ELF-1 (cell line): ENCODE measurements around the gene CHD6.

Experiments used
- DNase-seq: peaks from one replicate; pipeline ENCODE4 v3.0.0-alpha.2; 2016; ENCODE audit warnings: low read depth, low spot score

CHD6 gene

DNA sequence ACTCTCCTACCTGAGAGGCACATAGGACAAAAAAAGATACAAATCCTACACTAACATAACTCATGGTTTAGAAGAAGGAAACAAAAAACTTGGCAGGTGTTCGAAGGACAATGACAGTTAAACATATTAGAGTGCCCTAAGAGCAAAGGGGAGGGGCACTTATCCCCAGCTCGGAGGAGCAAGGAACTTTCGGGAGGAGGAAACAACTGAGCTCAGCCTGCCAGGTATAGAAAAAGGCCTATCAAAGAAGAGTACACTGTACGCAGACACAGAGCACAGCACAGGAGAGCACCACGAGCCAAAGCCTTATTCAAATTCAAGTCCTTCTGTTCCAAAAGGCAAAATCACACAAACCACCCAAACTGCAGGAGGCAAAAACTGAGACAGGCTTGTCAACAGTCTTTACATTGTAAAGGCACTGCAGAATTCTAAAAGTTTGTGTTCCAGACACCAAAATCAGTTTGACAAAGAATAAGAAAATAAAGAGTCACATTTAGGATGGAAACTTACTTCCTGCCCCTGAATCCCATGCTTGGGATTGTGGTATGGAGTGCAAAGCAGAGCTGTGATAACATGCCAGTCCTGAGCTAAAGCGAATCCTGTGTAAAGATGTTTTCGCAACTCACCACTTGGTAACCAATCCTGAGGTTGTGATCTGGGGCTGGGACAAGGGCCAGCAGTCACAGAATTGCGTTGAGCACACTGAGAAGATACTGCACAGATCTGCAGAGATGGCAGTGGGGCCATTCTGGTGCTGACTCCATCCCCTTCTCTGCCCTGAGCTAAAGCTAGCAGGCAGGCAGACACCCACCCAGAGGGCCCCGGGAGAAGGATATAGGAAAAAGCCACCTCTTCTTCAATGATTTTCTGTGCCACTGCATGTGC lies 108.6 kb downstream of the CHD6 start:
- DNase-seq = no peak

DNA sequence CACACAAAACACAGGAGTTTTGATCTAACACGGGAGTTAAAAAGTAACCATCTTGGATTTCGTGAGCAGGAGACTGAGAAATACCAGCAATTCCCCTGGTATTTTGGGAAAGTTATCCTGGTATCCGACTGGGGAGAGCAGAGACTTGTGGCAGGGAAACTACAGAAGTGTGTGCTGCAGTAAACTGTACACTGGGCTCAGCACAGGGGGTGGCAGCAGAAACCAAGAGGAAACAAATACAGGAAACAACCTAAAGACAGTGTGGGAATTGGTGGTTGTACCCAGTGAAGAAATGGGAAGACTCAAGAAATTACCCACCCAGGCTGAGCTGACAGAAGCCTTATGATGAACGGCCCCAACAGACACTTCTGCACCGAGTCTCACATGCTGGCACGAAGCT lies 109.8 kb downstream of the CHD6 start:
- no peak for DNase-seq

DNA sequence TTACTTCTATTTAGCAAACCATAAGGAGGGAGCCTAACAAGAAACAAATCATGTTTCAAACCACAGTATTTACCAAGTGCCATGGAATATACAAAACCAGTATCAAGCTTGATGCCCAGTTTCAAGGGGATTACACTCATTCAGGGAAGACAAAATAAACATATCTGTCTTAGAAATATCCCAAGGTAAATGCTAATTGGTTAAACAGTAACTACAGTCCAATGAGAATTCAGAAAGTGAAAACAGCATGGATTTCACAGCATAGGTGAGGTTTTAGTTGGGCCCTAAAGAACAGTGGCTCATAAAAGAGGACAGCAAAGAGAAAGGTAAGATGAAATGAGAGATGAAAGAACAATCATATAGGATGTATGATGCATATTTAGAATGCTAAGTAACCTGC lies 110.3 kb downstream of the CHD6 start:
- DNase-seq = no peak

DNA sequence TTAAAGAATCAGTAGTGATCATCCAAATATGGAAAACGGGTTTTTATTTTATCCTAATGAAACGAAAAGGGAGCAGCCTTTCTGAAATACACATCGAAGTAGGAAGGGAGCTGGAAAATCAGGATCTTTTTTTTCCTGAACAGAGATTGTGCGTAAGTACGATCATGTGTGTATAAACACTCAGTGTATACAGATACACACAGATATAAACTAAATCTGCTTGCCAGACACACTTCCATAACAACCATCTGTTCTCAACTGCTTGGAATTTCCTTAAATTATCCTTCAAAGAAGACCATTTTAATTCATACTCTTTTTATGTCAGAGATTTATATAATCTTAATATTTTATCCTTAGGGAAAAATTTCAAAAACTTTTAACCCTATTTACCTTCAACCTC lies 110.7 kb downstream of the CHD6 start:
- DNase-seq = no peak

DNA sequence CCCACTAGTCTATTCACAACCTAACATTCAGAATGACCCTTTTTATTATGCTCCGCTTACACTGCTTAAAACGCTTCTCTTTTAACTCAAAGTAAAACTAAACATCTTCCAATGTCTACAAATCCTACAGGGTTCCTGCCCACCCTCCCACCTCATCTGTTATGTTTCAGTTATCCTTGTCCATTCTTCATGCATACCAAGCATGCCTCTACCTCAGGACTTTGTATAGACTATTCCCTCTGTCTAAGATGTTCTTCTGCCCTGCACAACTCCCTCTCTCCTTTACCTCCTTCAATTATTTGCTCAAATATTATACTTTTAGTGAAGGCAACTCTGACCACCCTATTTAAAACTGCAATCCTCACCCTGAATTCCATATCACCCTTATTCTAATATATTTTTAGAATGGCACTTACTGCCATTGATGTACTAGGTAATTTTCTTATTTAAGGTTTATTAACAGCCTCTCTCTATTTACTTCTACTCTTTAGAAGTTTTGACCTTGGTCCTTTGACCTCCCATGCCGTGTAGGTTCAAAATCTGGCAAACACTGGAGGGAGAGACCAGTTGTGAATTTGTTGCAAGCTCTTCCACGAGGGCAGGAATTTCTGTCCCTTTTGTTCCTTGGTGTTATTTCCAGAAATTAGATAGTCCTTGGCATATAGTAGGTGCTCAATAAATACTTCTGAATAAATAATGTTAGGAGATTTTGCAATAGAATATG lies 111.8 kb downstream of the CHD6 start:
- no peak for DNase-seq

DNA sequence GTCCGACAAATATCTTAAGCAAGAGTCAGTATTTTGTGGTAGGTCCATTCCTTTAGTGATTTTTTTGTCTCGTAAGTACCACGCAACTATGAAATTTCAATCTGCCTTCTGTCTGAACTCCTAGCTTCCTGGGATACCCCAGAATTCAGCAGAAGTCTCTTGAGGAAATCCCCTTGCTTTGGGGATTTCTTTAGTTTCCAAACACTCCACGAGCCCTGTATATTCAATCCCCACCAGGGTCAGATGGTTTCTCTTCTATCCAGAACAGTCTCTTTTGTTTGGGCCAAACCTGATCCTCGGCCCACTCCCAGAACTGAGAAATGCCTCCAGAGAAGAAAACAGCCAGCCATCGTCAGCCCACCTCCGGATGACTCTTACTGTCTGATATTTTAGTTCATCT lies 113.0 kb downstream of the CHD6 start:
- no peak for DNase-seq

DNA sequence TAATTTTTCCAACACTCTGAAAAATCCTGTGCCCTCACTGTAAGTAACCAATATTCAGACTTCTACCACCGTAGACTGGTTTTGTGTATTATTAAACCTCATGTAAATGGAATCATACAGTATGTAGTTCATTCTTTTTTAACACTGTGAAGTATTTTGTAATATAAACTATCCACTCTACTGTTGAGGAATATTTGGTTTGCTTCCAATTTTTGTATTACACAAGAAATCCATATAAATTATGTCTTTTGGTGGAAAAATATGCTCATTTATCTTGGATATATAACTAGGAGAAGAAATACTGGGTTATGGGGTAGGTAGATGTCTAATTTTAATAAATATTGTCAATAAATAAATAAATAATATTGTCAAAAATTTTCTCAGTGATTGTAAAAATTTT lies 116.8 kb downstream of the CHD6 start:
- no peak for DNase-seq

DNA sequence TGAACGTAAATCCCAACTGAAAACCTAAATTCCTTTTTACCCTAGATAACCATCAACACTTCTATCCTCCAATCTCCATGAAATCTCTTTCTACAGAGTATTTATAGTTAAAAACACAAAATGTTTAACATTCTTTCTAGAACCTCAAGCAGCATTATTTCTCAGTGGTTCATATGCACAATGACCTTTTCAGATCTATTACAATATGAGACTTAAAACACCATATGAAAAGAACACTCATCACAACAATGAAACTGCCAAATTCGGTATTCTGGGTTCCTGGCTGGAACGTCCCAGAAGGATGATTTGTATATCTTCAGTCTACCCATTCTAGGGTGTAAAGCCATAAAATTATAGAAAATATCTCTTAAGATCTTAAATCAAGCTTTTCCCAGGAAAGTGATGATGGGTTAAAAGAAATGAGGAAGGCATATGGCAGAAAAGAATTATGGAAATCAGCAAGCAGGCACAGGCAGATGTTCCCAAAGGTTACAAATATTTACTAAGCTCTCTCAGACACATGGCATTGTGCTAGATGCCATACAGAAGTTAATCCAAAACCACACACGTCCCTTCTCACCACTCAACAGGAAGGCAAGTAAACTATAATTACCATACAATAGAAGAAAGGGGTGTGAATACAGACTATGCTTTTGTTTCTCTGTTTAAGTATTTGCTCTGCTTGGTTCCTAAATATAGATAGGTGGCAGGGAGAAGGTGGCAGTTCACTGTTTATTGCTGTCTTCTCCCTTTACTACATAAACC lies 118.0 kb downstream of the CHD6 start:
- no peak for DNase-seq

DNA sequence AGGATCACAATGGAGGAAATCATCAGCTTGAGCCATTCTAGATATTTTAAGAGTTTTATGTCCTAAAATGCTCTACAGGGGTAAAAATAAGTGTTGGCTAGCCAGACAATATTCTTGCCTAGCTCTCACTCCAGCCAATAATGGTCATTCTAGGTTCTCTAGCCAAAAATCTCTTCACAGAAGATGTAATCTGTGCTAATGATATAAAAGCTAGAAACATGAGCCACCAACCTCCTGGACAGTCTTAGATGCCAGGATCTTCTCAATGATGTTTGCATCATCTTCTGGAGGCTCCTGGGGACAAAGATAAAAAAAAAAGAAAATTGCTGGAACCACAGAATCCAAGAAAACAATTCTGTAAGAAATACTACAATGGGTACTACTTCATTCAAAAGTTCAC lies 119.1 kb downstream of the CHD6 start:
- DNase-seq = no peak

DNA sequence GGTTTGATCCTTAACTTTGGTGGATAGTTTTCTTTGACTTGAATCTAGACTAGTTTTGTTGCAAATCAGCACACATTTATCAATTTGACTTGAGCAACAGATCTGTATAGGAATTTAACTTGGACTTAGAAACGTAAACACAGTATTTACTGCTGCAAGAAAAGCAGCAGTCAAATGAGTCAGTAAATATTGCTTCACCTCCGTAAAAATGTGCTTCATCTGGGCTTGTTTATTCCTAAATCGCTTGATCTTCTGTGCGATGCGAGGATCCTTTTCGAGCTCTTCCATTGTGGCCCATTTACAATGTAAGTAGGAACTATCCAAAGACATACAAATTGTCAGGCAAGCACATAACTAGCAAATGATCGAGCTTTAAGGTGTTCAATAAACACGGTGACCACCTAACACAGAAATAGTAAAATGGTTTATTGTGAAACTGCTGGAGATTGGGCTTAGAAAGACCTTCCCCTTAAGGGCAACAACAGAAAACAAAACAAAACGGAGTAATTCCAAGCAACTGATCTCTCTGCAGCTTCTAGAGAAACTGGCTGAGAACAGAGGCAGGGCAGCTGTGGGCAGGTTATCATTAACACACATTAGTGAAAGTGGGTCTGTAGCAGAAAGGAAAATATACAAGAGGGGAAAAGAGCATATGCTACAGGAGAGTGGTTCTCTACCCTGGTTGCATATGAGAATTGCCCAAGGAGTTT lies 120.8 kb downstream of the CHD6 start:
- DNase-seq = no peak

DNA sequence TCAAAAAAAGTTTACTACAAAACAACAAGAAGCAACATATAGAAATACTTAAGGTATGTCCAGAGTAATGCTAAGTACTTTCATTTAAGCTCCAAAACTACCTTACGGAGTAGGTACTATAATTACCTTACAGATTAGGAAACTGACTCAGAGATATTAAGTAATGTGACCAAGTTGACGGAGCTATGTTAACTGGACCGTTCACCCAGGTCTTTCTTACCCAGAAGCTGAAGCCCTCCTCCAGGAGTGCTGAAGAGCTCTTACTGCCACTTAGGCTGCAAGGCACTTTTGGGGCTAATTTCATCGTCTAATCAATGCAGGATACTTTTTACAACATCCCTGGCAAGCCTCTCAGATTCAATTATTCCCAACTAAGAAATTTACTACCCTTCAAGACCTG lies 123.7 kb downstream of the CHD6 start:
- DNase-seq = no peak

DNA sequence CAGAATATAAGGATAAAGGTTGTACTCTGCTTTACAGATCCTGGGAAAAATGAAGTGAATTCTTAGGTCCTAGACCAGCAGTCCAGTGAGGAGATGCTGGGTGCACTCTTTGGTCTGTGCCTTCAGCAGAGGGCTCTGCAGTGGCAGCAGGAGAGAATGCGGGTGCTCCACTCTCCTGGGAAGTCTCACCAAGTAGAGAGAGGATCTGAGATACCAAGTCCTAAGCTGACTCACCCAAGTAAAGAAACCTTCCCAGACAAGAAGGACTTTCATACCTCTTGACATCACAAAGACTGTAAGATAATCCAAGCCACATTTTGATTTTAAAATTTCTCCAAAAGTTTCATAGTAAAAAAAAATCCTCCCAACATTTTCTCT lies 134.6 kb downstream of the CHD6 start:
- no peak for DNase-seq

DNA sequence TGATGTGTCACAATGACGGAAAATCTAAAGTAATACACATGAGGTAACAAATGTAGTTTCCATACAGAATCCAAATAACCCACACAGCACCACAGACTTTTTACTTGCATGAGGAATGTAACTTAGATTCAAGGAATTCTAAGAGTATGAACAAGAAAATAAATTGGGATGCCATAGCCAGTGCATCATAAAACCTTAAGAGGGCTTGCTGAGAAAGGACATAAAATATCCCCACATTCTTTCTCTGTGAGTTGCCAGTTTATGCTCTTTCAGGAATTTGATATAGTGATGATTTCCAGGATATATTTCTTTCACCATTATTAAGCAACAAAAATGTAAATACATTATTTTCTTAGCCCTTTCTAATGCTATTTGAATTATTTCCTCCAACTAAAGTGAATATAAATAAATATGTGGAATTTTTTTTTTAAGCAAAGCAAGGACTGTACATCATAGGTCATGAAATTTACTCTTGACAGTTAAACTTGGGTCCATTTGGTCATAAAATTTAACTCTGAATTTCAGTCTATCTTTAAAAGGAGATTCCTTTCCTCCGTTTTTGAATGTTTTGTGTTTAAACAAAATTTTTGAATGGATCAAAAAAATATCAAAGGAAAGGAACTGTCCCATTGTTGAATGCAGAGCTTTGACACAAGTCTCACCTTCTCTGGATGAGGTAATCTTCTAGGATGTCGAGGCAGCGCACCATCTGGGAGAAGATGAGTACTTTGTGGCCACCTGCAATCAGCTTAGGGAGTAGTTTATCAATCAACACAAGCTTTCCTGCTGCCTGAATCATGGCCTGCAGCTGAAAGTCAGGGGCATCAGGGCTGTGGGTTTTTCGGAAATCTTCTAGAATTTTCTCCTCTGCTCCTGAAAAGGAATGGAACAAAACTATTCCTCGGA lies 135.3 kb downstream of the CHD6 start:
- no peak for DNase-seq

DNA sequence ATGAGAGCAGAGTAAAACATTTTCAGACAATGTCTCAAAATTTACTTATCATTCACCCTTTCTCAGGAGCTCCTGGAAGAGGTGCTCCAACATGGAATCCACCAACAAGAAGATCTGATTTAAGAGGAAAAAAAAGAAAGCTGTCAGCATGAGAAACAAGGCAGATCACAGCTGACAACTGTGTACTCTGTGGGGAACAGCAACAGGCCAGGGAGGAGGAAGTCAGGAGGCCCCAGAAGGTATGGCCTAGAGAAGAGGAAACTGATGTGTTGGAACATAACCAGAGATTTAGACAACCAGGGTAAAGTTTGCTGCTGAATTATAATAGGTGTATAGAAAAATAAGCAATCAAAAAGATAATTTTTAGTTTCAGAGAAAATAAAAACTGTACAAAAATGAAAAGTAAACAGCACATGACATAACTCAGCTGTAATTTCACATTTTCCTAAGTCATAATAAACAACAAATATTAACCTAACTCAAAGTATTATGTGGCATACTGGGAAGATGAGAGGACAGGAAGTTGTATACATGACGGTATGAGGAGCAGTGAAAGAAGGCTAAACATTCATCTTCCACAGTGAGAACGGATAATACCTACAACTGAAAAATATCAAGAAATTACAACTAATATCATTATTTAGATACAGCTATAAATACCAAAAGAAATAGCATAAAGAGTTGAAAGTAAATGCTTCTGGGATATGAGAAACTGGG lies 138.0 kb downstream of the CHD6 start:
- DNase-seq = no peak

DNA sequence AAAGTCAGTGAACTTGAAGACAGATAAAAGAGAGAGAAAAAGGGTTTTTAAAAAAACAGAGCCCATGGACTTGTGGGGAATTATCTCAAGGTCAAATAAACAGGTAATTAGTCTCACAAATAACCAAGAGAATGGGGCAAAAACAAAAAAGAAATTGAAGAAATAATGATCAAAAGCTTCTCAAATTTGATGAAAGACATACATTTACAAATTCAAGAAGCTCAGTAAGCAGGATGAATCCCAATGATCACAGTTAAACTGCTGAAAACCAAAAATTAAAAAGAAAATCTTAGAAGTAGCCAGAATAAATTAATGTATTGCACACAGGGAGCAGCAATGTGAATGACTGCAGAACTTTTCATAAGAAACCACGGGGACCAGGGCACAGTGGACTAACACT lies 139.1 kb downstream of the CHD6 start:
- DNase-seq = no peak

DNA sequence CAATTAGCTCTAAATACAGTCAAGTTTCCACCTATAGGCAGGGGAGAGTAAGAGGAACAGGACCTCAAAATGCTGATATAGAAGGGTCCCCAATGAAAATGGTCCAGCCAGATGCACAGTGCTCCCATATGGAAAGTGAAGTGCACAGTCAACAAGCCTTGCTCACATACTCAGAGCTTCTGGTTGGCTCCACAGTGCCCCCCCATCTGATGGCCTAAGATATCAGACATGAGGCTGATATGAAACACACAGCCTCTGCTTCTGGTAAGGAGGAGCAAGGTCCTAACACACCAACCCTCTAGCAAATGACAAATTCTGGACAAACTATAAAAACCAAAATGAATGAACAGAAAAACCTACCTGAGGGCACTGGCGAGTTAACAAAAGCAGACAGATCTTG lies 140.2 kb downstream of the CHD6 start:
- no peak for DNase-seq

DNA sequence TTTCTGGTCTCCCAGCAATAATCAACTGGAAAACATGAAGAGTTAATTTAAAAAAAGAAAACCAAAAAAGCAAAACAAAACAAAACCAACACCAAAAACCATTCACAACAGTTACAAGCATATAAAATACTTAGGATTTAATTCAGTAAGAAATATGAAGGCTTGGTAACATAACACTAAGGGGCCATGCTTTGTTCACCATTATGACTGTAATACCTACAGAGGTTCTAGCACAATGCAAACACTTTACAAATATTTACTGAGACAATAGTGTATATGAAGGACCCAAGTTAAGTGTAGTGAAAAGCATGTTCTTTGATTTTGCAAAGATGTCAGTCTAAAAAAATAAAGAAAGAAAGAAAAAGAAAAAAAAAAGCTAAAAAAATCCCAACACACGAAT lies 141.7 kb downstream of the CHD6 start:
- DNase-seq = no peak

DNA sequence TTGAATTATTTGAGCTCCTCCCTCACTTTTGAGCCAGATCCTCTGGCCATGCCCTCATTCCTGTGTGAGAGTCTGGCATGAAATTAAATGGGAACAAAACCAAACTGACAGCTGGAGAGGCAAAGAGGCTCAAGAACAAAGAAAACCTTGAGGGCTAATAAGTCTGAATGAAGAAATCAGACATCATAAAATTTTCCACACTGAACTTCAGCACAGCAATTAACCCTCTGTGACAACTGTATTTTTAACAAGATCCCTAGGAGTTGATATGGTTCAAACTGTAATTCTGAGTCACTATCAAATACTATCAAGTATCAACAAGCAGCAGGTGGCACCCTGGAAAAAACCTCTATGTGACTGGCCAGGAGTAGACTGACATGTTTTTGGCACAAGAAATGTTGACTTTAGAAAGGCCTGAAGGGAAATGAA lies 142.2 kb downstream of the CHD6 start:
- no peak for DNase-seq

DNA sequence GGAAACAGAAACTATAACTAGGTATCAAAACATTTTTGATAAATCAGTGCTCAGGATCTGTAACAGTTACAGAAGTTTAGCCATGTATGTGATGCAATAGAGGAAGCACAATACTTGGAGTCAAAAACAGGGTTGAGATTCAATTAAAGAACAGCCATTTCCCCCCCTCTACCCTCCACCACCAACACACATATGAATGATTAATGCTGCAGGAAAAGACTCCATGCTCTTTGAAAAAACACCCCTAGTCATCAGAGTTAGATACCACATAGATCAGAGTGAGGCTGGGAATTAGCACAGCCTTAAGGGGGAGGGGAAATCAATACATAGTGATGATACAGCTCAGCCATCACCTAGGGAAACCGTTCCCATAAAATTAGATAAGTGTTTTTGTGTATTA lies 142.7 kb downstream of the CHD6 start:
- DNase-seq = no peak
